Nephron progenitor cell (in vitro differentiated cells): ENCODE measurements around the gene C1orf74.
"Not testable (repeated sequence)": the region's sequence is repeated elsewhere in the genome, so short reads cannot be mapped to it uniquely, and the experiment has no call there.

Experiments used
- DNase-seq: peaks from one replicate; pipeline ENCODE4 v3.0.0; 2021
- H3K27ac Mint-ChIP-seq: 2 replicates; pipeline ENCODE4 v1.8.0; 2021; ENCODE audit warnings: mild to moderate bottlenecking, moderate library complexity, mixed read lengths
- H3K27me3 Mint-ChIP-seq: 2 replicates; pipeline ENCODE4 v1.8.0; 2021; ENCODE audit warnings: mild to moderate bottlenecking, low read depth, mixed read lengths; ENCODE audit not compliant: poor library complexity
- H3K36me3 Mint-ChIP-seq: 2 replicates; pipeline ENCODE4 v1.8.0; 2021; ENCODE audit warnings: low read depth, mixed read lengths
- H3K4me1 Mint-ChIP-seq: 2 replicates; pipeline ENCODE4 v1.8.0; 2021; ENCODE audit warnings: mixed read lengths
- H3K4me3 Mint-ChIP-seq: 2 replicates; pipeline ENCODE4 v1.8.0; 2021; ENCODE audit warnings: mild to moderate bottlenecking, moderate library complexity, mixed read lengths
- H3K9me3 Mint-ChIP-seq: 2 replicates; pipeline ENCODE4 v1.8.0; 2021; ENCODE audit warnings: mild to moderate bottlenecking, moderate library complexity, mixed read lengths
- TF ChIP-seq, protein P1 (sequence below): fragments of 200-600 bp; sonication (generic); IDR thresholded peaks from 2 replicates; pipeline ENCODE4 v1.5.0; 2021; ENCODE audit warnings: antibody characterized with exemption

The C1orf74 gene

DNA sequence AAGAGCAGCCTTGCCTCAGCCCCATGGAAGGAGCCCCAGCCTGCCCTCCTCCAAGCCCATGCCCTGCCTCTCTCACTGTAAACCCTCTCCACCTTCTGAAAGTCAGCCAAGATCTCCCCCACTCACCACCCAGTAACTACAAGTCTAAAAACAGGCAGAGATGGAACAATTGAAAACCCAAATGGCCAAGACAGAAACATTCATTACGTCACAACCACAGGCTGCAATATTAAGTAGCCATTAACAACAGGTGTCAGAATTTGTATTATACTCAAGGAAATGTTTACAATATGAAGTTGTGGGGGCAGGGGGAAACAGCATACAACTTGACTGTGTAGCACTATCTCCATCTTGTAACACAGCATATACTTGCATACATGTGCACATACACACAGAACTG, 19.2 kb upstream of the C1orf74 start:
- Mint-ChIP-seq H3K36me3 (no peaks in the 10 kb centered on the region), H3K27ac (no peak overlapping the region), H3K9me3 (no peaks in the 10 kb centered on the region), H3K4me3 (no peak overlapping the region), H3K27me3 (peaks cover 64% of the 10 kb centered on the region), H3K4me1 (peaks cover 7% of the 10 kb centered on the region)
- TF ChIP-seq, protein P1, sequence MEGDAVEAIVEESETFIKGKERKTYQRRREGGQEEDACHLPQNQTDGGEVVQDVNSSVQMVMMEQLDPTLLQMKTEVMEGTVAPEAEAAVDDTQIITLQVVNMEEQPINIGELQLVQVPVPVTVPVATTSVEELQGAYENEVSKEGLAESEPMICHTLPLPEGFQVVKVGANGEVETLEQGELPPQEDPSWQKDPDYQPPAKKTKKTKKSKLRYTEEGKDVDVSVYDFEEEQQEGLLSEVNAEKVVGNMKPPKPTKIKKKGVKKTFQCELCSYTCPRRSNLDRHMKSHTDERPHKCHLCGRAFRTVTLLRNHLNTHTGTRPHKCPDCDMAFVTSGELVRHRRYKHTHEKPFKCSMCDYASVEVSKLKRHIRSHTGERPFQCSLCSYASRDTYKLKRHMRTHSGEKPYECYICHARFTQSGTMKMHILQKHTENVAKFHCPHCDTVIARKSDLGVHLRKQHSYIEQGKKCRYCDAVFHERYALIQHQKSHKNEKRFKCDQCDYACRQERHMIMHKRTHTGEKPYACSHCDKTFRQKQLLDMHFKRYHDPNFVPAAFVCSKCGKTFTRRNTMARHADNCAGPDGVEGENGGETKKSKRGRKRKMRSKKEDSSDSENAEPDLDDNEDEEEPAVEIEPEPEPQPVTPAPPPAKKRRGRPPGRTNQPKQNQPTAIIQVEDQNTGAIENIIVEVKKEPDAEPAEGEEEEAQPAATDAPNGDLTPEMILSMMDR: no peak
- DNase-seq: no peak

DNA sequence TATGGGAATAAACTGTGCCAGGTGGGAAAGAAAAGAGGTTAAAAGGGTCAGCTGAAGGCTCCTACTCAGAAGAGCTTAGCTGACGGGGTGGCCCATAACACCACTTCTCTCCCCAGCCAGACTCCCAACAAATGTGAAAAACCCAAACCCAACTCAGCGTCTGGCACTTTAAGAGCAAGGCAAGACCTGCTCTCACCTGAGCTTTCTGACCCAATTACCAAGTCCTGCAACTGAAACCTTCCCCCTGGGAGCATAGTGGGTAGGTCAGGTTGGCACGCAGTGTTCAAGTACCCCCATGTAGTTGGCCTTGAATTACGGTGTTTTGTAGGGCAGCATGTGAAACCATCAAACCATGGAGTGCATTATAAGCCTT, 18.4 kb upstream of the C1orf74 start:
- TF ChIP-seq, protein P1: no peak
- Mint-ChIP-seq H3K27me3 (peaks cover 68% of the 10 kb centered on the region), H3K36me3 (no peaks in the 10 kb centered on the region), H3K4me3 (no peak overlapping the region), H3K27ac (no peak overlapping the region), H3K9me3 (no peaks in the 10 kb centered on the region), H3K4me1 (peaks cover 7% of the 10 kb centered on the region)
- DNase-seq: no peak

DNA sequence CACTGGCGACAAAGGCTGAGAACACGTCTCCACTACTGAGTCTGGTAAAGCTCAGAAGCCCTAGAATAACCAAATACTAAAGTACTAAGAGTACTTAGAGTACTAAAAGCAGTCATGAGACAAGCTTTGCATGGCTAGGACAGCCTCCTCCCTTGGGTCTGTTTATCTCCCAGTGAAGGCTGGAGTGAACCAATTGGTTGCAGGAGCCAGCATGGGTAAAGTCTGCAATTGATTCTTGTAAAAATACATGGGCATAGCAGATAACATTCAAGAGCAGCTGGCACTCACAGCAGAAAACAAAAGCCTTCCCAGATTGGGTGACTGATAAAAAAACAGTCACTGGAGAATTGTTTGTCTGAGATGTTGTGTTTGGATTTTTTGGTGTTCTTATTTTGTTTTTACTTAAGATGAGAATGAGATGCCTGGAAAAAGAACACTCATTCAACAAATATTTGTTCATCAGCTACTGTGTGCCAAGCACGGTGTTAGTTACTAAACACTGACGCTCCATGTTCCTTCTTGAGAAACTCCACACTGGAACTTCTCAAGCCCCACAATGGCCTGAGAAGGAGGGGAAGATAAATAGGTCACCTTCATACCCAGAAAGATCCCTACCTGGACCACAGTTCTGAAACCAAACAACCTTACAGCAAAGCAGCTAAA, 17.9 kb upstream of the C1orf74 start:
- Mint-ChIP-seq H3K4me3 (no peak overlapping the region), H3K27me3 (peaks cover 68% of the 10 kb centered on the region), H3K27ac (no peak overlapping the region), H3K9me3 (no peaks in the 10 kb centered on the region), H3K4me1 (peaks cover 7% of the 10 kb centered on the region), H3K36me3 (no peaks in the 10 kb centered on the region)
- TF ChIP-seq, protein P1: no peak
- no peak for DNase-seq

DNA sequence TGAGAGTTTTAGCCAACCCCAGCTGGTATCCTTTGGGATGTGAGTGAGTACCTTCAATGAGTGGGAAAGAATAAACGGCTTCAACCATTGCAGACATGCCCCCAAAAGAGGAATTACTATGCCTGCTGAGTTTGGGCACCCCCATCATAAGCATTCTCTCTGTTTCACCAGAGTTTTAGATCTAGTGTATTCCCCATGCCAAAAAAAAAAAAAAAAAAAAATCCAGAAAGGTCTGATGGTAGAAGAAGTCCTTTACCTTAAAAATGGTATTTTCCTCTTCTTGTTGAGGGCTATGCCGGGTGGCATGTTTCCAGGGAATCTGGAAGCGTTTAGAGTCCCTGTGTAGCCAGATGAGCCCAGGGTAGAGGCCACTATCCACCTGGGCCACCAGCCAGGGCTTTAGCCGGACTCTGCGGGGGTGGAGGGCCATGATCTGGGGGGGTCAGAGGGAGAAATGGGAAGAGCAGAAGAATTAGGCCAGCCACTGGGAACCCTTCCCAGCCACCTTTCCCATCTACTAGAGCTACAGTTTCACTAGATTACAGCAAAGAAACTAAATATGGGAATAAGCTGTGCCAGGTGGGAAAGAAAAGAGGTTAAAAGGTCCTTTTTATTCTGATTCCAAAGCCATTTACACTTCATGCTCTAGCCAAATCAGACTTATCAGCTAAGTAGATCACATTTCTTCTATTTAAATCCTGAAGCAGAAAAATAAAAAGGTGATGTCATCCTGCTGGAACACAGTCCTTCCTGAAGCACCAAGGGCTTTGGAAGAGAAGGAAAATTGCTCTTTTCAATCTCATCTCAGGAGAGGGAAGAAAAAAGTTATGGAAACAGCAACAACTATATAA, 16.9 kb upstream of the C1orf74 start:
- no peak for DNase-seq
- H3K9me3 Mint-ChIP-seq: no peaks in the 10 kb centered on the region
- H3K27me3 Mint-ChIP-seq: peaks cover 74% of the 10 kb centered on the region
- TF ChIP-seq, protein P1: no peak
- peaks cover 6% of the 10 kb centered on the region for H3K4me1 Mint-ChIP-seq
- no peak overlapping the region for H3K4me3 Mint-ChIP-seq
- H3K27ac Mint-ChIP-seq: no peak overlapping the region
- no peaks in the 10 kb centered on the region for H3K36me3 Mint-ChIP-seq

DNA sequence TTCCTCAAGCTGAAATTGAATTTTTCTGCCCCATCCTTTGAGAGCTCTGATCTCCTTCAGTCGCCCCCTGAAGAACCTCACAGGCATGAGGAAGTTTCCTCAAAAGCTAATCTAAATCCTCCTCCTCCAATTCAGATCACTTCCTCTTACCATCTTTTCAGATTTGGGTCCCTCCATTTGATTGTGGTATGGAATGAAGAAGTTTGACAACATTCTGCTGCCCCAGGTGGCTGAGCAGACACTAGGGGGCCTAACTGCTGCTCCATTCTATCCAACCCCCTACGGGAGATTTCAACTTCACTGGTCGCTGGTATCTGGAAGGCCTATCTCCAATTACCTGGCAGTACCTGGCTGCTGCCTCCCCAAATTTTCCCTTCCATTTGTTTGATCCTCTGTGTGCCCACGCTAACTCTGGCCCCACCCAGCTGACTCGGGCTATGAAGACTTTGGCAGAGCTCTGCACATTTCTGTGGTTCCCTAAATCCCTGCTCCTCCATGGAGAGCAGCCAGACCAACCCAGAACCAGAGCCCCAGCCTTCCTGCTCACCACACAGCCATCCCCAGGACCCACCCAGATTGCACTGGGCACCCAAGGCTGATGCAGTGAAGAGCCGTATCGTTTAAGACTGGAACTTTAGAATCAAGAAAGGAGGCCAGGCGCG, 13.8 kb upstream of the C1orf74 start:
- DNase-seq: no peak
- no peak overlapping the region for H3K4me3 Mint-ChIP-seq
- H3K4me1 Mint-ChIP-seq: no peaks in the 10 kb centered on the region
- TF ChIP-seq, protein P1: no peak
- H3K27ac Mint-ChIP-seq: no peak overlapping the region
- peaks cover 56% of the 10 kb centered on the region for H3K27me3 Mint-ChIP-seq
- no peaks in the 10 kb centered on the region for H3K9me3 Mint-ChIP-seq
- no peaks in the 10 kb centered on the region for H3K36me3 Mint-ChIP-seq

DNA sequence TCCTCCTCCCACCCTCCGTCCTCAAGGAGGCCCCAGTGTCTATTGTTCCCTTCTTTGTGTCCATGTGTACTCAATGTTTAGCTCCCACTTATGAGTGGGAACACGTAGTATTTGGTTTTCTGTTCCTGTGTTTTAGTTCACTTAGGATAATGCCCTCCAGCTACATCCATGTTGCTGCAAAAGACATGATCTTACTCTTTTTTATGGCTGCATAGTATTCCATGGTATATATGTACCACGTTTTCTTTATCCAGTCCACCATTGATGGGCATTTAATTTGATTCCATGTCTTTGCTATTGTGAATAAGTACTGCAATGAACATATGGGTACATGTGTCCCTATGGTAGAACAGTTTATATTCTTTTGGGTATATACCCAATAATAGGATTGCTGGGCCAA, 9.4 kb upstream of the C1orf74 start:
- not testable (repeated sequence) for H3K4me1 Mint-ChIP-seq, H3K36me3 Mint-ChIP-seq, H3K27ac Mint-ChIP-seq, DNase-seq, H3K9me3 Mint-ChIP-seq, H3K4me3 Mint-ChIP-seq
- H3K27me3 Mint-ChIP-seq: peaks cover 62% of the 10 kb centered on the region
